ENCODE results near the gene DNPH1. TPM values are rescaled to one million over a fixed set of nuclear protein-coding genes. Genes with fewer than 3 reads are reported as not detected.

DNPH1 gene
- total RNA-seq, 1 experiment from 2014 or later, result 47.0 TPM

DNA sequence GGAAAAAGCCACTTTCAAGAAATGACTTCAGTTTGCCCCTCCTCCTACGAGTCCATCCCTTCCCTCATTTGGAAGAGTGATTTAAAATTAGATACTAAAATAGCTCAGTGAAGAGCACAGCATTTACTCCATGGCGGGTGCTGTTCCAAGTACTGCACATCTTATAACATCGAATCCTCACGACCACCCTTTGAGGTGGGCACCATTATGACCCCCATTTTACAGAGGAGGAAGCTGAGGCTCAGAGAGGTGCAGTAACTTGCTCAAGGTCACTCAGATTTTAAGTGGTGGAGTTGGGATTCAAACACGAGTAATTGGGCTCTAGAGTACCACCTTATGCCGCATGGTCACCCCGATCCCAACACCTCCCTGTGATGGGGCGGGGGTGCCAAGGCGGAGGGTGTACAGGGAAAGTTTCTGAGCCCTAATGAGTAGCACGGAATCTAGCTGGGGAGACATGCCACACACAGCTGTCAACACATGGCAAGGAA is 39.5 kb upstream of the DNPH1 start:
- H3K56ac ChIP-seq (ENCODE audit: insufficient read length, low read depth, low read length), result no peak overlapping the region
- H4K20me1 ChIP-seq (ENCODE audit: control insufficient read depth, insufficient read depth, insufficient read length), result no peaks in the 10 kb centered on the region
- H3K9me3 ChIP-seq (ENCODE audit: control insufficient read depth, low read depth, low read length), result no peaks in the 10 kb centered on the region
- no peak overlapping the region for H2BK12ac ChIP-seq (ENCODE audit: insufficient read length, low read depth, low read length)
- H3K4me1 ChIP-seq (ENCODE audit: insufficient read depth, low read length), result peaks cover 10% of the 10 kb centered on the region; the same call in 1 of the 2 replicates
- no peak overlapping the region for H3K23ac ChIP-seq (ENCODE audit: insufficient read length, low read depth, low read length)
- H3K79me2 ChIP-seq (ENCODE audit: insufficient read depth, low read length), result no peaks in the 10 kb centered on the region
- no peak for DNase-seq
- no peak overlapping the region for H4K8ac ChIP-seq (replicated peaks; ENCODE audit: insufficient read length, low read depth, low read length)
- H3K23me2 ChIP-seq (ENCODE audit: insufficient read length, low read depth, low read length, poor library complexity, severe bottlenecking), result no peaks in the 10 kb centered on the region
- Mint-ChIP-seq H3K27me3 (ENCODE audit: low read depth) (peaks cover 58% of the 10 kb centered on the region), H3K9me3 (no peaks in the 10 kb centered on the region; a peak in 1 of 5 replicates), H3K4me3 (peak overlapping the region; percentile 34 to 56; a peak in 3 of 5 replicates), H3K4me1 (peaks cover 24 to 40% of the 10 kb centered on the region in 2 experiments), H3K36me3 (ENCODE audit: insufficient read depth in 1 of 3, low read depth in 3 of 3) (no peaks in the 10 kb centered on the region; a peak in 1 of 7 replicates), H3K27ac (no peak overlapping the region; a peak in 1 of 7 replicates)
- H2AK5ac ChIP-seq (ENCODE audit: insufficient read length, low read length), result no peak overlapping the region
- H2BK20ac ChIP-seq (ENCODE audit: low read depth, low read length, poor library complexity, severe bottlenecking), result no peak overlapping the region
- WGBS (ENCODE audit: extremely low coverage, insufficient read length, low lambda C conversion rate), result no CpG with 5 or more reads among the region's 10 CpGs
- no peak overlapping the region for H4K91ac ChIP-seq (ENCODE audit: insufficient read length, low read depth, low read length)
- H3K14ac ChIP-seq (ENCODE audit: insufficient read depth, low read length), result no peak overlapping the region
- no peak overlapping the region for H4K5ac ChIP-seq (ENCODE audit: insufficient read length, low read depth, low read length)
- H2BK120ac ChIP-seq (ENCODE audit: low read depth, low read length, poor library complexity, severe bottlenecking), result no peak overlapping the region
- H3K18ac ChIP-seq (ENCODE audit: insufficient read length, low read depth, low read length), result no peak overlapping the region
- no peak overlapping the region for H2AFZ ChIP-seq (ENCODE audit: low read length)
- no peak overlapping the region for H2BK5ac ChIP-seq (ENCODE audit: insufficient read length, low read length)
- H3K4ac ChIP-seq (ENCODE audit: low read depth, low read length), result no peak overlapping the region
- no peak overlapping the region for H3T11ph ChIP-seq (ENCODE audit: low read length)
- H3K27ac ChIP-seq (ENCODE audit: insufficient read length, low read depth, low read length), result no peak overlapping the region
- peaks cover 12% of the 10 kb centered on the region for H3K27me3 ChIP-seq (ENCODE audit: insufficient read depth, low read length)
- H3K4me2 ChIP-seq (ENCODE audit: insufficient read depth, insufficient read length, low read length), result no peak overlapping the region
- H2BK15ac ChIP-seq (ENCODE audit: low read depth, low read length), result no peak overlapping the region
- no peak overlapping the region for H3K9ac ChIP-seq (ENCODE audit: extremely low read depth, insufficient read length, low read length)
- no peaks in the 10 kb centered on the region for H3K79me1 ChIP-seq (ENCODE audit: insufficient read depth, low read depth, low read length, poor library complexity, severe bottlenecking)
- TF ChIP-seq, protein P1, sequence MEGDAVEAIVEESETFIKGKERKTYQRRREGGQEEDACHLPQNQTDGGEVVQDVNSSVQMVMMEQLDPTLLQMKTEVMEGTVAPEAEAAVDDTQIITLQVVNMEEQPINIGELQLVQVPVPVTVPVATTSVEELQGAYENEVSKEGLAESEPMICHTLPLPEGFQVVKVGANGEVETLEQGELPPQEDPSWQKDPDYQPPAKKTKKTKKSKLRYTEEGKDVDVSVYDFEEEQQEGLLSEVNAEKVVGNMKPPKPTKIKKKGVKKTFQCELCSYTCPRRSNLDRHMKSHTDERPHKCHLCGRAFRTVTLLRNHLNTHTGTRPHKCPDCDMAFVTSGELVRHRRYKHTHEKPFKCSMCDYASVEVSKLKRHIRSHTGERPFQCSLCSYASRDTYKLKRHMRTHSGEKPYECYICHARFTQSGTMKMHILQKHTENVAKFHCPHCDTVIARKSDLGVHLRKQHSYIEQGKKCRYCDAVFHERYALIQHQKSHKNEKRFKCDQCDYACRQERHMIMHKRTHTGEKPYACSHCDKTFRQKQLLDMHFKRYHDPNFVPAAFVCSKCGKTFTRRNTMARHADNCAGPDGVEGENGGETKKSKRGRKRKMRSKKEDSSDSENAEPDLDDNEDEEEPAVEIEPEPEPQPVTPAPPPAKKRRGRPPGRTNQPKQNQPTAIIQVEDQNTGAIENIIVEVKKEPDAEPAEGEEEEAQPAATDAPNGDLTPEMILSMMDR (conservative IDR thresholded peaks at IDR 0.05), result no peak
